Right forelimb (tissue), 1 donor: ENCODE measurements around the gene FAR2.
"Not testable (repeated sequence)": the region's sequence is repeated elsewhere in the genome, so short reads cannot be mapped to it uniquely, and the experiment has no call there.

ENCODE experiments used
- DNase-seq: peaks from one replicate; pipeline ENCODE4 v3.0.0-alpha.2; 2018

FAR2 gene

DNA sequence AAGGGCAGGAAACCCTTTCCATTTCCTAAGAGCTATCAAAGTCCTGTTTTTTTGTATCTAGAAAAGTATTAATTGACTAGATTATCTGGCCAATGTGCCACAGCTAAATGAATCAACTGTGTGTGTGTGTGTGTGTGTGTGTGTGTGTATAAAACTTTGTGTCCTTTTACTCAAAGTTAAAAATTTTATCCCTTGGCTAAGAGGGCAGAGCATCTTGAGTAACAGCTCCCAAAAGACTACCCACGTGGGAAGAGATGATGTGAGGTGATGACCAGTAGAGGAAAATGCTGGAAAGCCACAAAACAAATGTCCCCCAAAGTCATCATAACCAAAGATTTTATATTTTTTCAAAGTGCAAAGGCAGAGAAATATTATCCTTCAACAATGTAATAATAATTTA, 90.3 kb downstream of the FAR2 start:
- DNase-seq, result no peak

DNA sequence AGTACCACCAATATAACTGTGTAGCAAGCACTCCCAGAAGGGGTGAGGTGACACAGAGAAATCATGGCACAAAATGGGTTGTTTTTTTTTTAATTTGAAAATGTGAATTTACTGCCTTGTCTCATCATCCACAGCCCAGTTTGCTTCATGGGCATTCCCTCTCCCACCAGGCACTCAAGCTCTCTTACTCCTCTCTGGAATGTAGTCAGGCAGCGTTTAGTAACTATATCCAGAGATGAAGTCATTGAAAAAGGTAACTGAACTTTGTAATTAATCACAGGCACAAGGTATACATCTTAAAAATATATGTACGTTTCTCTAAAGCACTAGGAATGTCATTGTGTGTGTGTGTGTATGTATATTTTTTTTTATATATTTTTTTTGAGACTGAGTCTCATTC, 91.4 kb downstream of the FAR2 start:
- DNase-seq, result no peak

DNA sequence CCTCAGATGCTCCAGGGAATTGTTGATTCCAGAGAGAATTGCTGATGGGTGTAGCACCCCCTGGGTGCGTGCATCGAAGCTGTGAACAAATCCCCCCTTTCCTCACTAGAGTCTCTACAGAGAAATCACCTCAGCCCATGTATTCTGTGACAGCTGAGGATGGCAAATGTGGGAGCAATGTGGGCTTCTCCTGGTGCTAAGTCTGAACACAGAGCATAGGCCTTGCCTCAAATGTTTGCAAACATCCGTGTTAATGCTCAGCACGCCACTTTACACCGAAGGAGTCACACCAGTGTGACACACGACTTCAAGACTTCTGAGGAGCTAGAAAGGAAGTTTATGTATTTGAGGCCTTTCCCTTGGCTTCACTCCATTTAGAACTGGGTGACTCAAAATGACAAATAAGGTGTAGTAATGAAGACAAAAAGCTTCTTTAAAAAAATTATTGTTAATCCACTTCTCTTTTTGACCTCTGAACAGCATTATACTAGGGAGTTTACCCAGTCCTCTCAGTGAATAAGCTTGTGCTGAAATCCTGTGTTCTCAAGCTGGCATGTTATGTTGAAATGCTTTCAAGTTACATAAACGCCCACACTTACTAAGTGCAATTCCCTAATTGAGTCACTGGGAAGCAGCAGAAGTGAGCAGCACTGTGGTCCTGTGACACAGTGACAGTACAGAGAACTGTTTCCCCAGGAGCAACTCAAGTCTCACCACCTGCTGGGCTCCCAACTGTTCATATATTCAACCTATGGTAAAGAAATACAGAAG, 92.9 kb downstream of the FAR2 start:
- DNase-seq, result no peak

DNA sequence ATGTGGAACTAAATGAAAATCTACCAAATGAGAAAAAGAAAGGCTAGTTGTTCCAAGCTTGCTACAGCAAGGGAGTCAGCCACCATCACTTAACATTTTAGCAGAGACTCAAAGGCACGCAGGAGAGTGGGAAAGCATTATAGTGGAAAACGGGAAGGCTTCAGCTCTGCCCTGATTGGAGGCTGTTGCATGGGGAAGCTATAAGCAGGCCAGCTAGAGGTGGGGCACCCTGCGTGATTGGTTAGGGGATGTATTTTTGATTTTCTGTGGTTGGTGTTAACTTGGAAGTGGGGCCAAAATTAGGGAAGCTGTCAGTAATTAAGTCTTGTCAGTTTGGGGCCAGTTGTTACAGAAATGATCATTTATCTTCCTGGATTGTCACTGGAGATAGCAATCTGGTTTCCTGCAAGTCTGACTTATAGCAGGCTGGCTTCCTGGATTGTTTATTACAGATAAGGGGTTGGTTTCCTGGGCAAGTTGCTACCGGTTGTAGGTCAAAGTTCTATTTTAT, 93.9 kb downstream of the FAR2 start:
- no peak for DNase-seq

DNA sequence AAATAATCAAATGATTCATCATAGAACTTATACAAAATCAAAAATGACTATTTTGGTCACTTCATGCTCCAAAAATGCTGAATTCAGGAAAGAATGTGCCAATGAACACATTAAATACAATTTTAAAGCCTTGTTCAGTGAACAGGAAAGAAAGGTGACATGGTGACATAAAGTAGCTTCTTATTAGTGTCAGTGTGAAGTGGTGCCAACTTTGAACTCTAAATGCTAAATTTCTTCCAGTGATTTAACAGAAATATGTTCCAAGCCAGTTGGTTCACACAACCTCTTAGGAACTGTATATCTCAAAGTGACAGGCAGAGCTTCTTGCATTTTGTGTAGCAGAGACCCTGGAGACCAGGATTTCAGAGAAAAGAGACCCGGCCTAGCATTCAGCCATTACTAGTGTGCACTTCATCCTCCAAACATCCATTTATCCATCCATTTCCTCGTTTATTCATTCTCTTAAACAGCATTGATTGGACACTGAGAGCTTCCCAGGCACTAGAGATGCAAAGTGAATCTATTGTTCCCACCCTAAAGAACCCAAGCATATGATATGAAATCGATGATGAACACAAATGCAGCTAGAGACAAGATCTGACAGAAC, 95.2 kb downstream of the FAR2 start:
- no peak for DNase-seq

DNA sequence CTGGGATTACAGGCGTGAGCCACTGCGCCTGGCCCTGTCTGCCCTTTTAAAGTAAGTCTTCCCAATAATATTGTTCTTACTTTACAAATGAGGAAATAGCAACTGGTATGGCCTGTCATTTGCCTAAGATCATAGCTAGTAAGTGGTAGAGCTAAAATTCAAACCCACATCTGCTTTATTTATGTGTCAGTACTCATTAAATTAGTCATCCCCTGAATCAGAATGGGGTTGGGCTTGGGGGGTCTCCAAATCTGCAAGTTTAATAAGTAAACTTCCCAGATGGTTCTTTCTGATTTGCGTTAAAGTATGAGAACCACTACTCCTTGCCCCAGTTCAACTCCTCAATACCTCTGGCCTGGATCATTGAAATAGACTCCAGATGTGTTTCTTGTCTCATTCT, 96.2 kb downstream of the FAR2 start:
- no peak for DNase-seq

DNA sequence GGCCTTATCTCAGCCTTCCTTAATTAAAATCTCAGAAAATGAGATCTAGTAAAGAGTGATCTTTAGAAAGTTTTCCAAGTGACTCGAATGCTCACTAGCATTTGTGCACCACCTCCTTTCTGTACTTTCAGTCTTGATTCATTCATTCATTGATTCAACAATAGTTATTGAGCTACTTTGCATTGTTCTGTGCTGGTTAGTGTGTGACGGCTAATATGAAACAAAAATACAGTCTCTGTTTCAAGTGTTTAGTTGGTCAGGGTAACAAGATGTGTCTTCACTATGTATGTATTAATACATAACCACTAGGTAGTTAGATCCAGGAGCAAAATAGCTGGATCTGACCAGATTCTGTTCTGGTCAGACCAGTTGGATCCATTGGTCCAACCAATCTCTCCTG, 100.9 kb downstream of the FAR2 start:
- no peak for DNase-seq

DNA sequence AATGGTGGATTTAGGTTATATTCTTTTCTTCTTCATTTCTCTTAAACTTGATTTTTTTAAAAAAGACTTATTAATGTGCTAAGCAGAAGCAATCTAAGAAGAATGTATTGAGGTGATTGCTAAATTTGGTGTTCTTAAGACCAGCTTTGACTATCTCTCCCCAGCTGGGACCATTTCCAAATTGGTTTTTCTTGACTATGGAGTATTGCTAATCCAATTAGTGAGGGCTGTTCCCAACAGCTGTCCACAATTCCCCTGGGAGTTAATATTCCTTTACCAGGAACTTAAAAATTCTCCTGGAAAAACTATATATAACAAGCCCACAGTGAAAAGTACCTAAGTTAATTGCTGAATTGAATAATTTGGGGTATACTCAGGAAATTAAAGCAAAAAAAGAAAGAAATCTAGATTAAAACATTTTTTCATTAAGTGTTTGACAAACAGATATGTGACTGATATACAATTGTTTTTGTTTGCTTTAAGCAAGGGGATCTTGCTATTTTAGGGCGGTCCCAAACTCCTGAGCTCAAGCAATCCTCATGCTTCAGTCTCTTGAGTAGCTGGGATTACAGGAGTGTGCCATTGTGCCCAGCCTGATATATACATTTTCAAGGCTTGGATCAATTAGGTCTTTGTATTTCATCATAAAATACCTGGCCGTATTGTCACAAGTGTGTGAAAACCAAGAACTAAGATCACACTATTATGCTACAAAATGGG, 105.0 kb downstream of the FAR2 start:
- DNase-seq, result no peak

DNA sequence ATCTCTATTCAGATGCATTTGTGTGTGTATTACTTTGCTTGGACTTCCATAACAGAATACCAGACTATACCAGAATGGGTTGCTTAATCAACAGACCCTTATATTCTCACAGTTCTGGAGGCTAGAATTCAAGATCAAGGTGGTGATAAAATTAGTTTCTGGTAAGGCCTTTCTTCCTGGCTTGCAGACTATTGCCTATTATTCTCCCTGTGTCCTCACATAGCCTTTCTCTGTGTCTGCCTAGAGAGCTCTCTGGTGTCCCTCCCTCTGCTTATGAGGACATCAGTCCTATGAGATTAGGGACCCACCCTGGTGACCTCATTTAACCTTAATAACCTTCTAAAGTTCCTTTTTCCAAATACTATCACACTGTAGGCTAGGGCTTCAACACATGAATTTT, 106.0 kb downstream of the FAR2 start:
- no peak for DNase-seq

DNA sequence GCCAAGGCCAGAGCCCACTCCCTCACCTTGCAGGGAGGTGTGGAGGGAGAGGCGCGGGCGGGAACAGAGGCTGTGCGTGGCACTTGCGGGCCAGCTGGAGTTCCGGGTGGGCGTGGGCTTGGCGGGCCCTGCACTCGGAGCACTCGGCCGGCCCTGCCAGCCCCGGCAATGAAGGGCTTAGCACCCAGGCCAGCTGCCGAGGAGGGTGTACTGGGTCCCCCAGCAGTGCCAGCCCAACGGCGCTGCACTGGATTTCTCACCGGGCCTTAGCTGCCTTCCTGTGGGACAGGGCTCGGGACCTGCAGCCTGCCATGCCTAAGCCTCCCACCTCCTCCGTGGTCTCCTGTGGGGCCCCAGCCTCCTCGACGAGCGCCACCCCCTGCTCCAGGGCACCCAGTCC, 107.5 kb downstream of the FAR2 start:
- DNase-seq, result no peak

DNA sequence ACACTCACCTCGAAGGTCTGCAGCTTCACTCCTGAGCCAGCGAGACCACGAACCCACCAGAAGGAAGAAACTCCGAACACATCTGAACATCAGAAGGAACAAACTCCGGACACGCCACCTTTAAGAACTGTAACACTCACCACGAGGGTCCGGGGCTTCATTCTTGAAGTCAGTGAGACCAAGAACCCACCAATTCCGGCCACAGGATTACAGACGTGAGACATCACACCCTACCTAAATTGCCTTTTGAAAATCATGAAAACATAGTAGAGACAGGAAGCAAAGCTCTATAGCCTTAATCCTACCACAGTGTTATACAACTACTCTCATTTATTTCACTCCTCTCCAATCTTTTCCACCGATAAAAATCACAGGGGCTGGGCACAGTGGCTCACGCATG, 108.6 kb downstream of the FAR2 start:
- not testable (repeated sequence) for DNase-seq

DNA sequence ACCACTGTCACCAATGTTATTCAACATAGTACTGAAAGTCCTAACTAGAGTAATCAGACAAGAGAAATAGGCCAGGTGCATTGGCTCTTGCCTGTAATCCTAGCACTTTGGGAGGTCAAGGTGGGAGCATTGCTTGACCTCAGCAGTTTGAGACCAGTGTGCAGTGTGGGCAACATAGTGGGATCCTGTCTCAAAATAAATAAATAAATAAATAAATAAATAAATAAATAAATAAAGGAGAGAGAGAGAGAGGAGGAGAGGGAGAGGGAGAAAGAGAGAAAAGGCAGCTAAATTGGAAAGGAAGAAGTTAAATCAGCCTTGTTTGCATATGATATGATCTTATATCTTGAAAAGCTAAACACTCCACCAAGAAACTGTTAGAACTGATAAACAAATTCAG, 115.3 kb downstream of the FAR2 start:
- DNase-seq, result no peak

DNA sequence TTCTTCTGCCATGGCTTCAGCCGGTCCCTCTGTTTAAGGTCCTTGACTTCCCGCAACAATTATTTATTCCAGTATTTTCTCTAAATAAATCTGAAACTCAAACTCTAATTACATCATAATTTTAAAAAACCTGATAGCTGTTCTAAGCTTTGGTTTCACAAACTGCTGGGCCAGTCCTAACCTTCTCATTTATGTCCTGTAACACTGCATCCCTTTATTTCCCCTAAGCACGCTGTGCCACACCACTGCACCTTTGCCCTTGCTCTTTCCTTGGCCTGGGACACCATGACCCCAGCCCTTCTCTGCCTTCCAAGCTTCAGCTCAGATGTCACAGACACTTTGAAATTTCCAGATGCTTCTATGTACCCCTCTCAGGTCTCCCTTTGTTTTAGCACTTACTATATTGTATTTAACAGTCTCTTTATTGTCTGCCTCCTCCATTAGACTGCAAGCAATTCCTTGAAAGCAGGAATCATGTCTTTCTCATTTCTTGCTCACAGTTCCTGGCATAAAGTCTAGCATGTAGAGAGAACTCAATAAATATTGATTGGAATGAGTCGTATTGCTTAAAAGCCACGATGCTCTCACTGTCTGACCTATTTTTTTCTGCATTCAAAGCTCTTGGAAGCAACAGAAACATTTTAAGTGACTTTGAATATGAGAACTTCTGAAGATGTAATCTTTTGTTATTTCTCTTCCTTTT, 120.8 kb downstream of the FAR2 start:
- DNase-seq, result no peak

DNA sequence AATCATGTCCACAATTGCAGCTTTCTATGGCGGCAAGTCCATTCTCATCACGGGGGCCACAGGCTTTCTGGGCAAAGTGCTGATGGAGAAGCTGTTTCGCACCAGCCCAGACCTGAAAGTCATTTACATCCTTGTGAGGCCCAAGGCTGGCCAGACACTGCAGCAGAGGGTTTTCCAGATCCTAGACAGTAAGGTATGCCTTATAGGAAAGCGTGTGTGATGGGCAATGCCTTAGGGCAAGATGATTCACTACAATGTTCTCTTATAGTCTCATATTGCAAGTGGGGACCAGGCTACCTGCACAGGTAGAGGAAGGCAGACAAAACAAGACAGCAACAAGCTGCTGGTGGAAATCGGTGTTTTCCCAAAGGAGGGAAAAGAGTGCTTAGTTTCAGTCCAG, 121.4 kb downstream of the FAR2 start:
- no peak for DNase-seq

DNA sequence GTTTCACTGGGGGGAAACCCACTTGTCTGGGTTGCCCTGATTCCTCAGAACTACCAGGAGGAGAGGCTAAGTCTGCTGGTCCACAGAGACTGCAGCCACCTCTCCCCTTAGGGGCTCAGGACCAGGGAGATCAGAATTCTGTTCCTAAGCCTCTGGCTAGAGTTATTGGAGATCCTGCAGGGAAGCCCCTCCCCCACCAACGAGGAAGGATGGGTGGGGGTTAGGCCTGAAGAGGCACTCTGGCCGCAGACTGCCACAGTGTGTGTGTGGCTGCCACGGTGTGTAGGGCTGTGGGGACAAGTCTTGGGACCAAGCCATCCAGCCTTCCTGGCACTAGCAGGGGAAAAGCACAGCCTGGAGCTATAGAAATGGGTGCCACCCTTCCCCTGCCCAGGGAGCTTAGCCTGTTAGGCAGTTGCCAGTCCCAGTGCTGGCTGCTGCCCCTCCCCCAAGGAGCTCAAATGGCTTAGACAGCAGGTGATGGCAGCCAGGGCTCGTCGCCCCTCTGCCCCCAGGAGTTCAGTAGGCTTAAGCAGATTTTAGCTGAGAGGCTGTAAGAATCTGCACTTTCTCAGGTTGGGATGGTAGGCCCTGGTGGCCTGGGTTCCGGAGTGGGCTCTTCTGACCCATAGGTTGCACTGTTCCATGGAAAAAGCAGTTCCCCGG, 124.2 kb downstream of the FAR2 start:
- no peak for DNase-seq

DNA sequence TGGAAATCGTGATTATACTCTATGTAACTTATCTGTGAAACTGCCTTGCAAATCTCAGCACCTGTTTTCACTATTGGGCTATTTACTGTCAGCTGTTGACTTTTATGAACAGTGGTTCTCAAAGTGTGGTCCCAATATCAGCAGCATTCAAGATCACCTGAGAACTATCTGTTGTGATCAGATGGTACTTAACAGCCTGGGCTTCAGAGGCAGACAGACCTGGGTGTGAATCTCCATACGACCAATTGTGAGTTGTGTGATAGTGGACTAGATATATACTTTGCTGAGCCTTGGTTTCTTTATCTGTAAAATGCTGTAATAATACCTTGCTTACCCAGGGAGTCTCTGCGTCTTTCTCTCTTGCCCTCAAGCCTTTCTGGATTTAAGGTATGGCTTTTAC, 126.8 kb downstream of the FAR2 start:
- no peak for DNase-seq

DNA sequence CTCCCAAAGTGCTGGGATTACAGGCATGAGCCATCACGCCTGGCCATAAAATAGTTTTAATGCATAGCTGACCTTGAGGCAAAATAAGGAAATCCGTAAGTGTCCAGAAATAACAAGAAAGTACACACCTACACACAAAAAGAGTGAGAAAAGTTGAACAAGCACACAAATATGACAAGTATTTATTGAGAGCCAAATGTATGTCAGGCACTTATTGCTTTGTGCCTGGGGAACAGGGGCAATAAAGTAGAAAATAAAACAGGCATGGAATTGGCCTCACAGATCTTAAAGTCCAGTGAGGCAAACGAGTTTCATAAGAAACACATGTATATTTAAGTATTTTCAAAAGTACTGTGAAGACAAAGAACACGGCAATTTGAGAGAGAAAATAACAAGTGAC, 128.2 kb downstream of the FAR2 start:
- no peak for DNase-seq

DNA sequence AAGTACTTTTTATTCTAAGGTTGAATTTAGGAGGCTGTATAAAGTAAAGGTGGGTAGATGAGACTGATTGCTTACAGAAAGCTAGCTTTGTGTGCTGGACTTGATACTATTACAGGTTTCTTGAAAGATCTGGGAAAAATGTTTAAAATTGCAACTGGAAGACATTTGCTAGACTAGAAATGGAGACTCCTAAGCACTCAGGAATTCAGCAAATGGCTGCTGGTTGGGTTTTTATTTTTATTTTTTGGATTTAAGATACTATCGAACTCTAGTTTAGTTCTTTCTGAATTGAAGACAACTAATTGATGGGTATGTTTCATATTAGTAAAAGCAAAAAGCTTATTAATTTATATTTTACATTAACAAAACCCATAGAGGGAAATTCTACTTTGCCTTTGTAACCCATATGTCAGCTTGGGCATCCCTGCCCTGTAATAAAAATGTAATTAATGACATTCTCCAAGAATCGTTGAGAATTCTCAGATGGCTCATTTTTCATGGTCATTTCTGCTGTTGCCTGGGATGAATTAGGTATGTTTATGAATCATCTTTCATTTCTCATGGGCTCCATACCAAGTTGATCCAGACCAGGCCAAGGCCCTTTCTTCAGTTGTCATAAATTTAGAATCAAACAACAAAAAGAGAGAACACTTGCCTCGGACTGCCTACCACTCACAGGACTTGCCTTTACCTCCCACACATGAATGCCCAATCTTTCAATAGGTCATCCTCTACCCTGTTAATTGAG, 129.8 kb downstream of the FAR2 start:
- no peak for DNase-seq

DNA sequence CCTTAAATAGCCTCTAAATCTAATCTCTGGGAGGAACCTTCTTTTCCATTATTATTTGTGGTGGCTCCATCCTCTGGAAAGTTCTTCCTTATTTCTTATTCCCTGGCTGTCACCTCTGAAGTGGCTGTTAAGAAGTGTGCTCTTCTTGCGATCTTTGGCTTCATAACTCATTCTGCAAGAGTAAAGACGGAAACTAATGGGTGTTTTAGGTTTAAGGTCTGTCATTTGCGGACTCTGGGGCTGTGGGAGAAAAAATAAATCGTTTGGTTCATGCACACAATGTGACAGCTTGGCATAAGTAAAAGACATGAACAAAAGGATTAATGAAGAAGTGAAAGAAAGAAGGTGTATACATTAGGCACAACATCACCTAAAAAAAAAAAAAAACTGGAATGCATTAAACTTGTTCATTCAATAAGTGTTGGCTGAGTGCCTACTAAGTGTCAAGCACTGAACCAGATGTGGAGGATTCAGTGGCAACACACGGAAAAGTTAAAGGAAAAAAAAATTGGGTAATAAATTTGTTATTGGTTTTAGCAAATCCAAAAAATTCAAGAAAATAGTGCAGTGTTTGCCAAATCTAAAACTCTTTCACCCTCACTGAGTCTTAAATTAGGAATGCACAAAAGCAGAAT, 132.4 kb downstream of the FAR2 start:
- DNase-seq, result no peak

DNA sequence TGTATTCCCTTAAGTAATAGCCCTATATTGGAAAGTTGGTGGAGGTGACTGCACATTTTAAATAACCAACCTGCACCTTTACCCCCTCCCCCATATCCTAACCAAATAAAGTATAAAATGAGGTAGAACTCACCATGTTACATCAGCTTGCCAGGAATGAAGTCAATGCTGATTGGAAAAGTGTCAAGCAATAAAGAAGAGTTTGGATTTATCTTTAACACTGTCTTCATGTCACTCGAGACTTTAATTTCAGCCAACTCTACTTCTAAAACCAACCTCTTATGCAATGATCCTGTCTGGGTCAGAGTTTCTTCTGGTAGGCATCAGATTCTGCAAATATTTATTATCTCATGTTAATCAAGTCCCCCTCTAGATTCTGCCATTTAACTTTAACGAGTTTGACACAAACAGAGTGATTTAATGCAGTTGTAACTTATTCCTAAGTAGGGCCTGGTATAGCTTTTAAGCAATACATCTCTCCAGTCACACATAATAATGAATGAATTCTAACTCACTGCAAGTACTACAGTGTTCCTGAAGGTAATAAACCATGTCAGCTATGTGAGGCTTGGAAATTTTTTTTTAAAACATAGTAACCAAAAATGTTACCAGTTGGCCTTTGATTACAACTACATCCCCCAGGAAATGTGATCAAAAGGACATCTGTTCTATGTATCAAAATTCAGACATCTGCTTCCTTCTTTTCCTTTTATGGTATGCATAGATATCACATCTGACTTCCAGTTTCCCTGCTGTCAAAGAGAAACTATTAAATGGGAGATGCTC, 133.1 kb downstream of the FAR2 start:
- DNase-seq, result no peak
